ENCODE data around the gene TTYH1.
A peak's percentile ranks its signal among the peaks of the same experiment; 100 is the strongest.

Gene TTYH1

GRCh38 chr19:54383330-54383729 is 31.9 kb upstream of the TTYH1 start:
- no peak for TF ChIP-seq GATA1 (IDR thresholded peaks at IDR 0.05; ENCODE audit: low read depth, low read length)
- no peak for TF ChIP-seq POLR2A (IDR thresholded peaks at IDR 0.05; ENCODE audit: low read length)
- DNase-seq, result no peak

DNA sequence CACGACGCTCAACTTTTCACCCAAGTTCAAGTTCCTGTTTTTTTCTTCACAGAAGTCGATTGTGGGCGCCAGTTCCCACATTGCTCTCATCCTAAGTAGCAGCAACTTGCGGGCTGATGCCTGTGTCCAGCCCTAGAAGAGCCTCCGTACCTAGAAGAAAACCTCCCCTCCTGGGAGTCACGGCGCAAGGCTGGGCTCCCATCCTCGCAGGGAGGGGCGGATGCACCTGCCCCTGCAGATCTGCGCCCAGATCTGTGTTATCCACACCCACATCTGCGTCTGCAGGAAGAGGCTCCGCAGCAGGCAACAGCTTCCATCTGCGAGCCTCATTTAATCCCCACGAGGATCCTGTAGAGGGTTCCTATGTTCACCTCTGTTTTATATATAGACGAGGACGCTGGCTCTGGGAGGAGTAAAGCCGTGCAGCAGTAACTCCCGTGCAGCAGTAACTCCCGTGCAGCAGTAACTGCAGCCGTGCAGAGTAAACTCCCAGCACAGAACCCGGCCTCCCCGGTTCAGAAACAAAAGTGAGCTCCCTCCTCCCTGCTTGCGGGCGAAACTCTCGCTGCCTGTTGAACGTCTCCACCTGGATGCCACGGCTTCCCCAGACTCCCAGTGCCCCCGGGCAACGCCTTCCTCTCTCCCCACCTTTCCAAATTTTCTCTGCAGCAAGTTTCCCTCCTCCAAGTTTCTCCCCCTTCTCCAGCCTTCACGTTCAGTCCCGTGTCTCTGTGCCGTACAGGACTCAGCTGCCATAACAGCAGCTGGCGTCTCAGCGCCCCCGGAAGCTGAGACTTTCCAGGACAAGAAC is 27.1 kb upstream of the TTYH1 start:
- TF ChIP-seq POLR2A (IDR thresholded peaks at IDR 0.05; ENCODE audit: low read length) (no peak), GATA1 (IDR thresholded peaks at IDR 0.05; ENCODE audit: low read depth, low read length) (no peak)
- no peak for DNase-seq

GRCh38 chr19:54388802-54389139 is 26.5 kb upstream of the TTYH1 start:
- DNase-seq, result no peak
- no peak for TF ChIP-seq GATA1 (IDR thresholded peaks at IDR 0.05; ENCODE audit: low read depth, low read length)
- TF ChIP-seq POLR2A (IDR thresholded peaks at IDR 0.05; ENCODE audit: low read length), result no peak

DNA sequence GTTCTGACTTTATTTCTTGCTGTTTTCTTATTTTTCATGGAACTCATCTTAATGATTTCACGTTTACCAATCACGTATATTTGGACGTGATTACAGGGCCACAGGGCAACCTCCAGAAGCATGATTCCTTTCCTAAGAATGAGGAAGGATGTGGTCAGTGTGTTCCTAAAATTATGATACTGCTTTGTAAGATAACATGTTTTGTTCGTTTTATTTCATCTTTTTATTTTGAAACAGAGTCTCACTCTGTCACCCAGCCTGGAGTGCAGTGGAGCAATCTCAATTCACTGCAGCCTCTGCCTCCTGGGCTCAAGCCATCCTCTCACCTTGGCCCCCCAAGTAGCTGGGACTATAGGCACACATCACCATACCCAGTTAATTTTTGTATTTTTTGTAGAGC is 25.7 kb upstream of the TTYH1 start:
- no peak for DNase-seq

GRCh38 chr19:54390942-54391577 is 24.2 kb upstream of the TTYH1 start:
- TF ChIP-seq GATA1 (IDR thresholded peaks at IDR 0.05; ENCODE audit: low read depth, low read length) (no peak), POLR2A (IDR thresholded peaks at IDR 0.05; ENCODE audit: low read length) (no peak)
- peak; percentile 51 to 72 for DNase-seq

More for the DNA sequence above, 25.7 kb upstream of the TTYH1 start:
- TF ChIP-seq GATA1 (IDR thresholded peaks at IDR 0.05; ENCODE audit: low read depth, low read length), result no peak
- no peak for TF ChIP-seq POLR2A (IDR thresholded peaks at IDR 0.05; ENCODE audit: low read length)

- TF ChIP-seq POLR2A (IDR thresholded peaks at IDR 0.05; ENCODE audit: low read length) (no peak), GATA1 (IDR thresholded peaks at IDR 0.05; ENCODE audit: low read depth, low read length) (no peak)
- no peak for DNase-seq
These were observed 23.6 kb upstream of the TTYH1 start for GRCh38 chr19:54391589-54392061.

- TF ChIP-seq POLR2A (IDR thresholded peaks at IDR 0.05; ENCODE audit: low read length) (no peak), GATA1 (IDR thresholded peaks at IDR 0.05; ENCODE audit: low read depth, low read length) (no peak)
- DNase-seq, result no peak
These were observed 23.2 kb upstream of the TTYH1 start for GRCh38 chr19:54392105-54392504.

GRCh38 chr19:54393381-54393780 is 21.9 kb upstream of the TTYH1 start:
- TF ChIP-seq POLR2A (IDR thresholded peaks at IDR 0.05; ENCODE audit: low read length) (no peak), GATA1 (IDR thresholded peaks at IDR 0.05; ENCODE audit: low read depth, low read length) (no peak)
- DNase-seq, result no peak

GRCh38 chr19:54395685-54396084 is 19.6 kb upstream of the TTYH1 start:
- DNase-seq, result no peak
- TF ChIP-seq GATA1 (IDR thresholded peaks at IDR 0.05; ENCODE audit: low read depth, low read length) (no peak), POLR2A (IDR thresholded peaks at IDR 0.05; ENCODE audit: low read length) (no peak)

- TF ChIP-seq GATA1 (IDR thresholded peaks at IDR 0.05; ENCODE audit: low read depth, low read length), result no peak
- no peak for TF ChIP-seq POLR2A (IDR thresholded peaks at IDR 0.05; ENCODE audit: low read length)
- no peak for DNase-seq
These were observed 16.1 kb upstream of the TTYH1 start for GRCh38 chr19:54399189-54399588.

- TF ChIP-seq GATA1 (IDR thresholded peaks at IDR 0.05; ENCODE audit: low read depth, low read length) (no peak), POLR2A (IDR thresholded peaks at IDR 0.05; ENCODE audit: low read length) (no peak)
- DNase-seq, result no peak
These were observed 14.4 kb upstream of the TTYH1 start for GRCh38 chr19:54400913-54401312.

GRCh38 chr19:54403054-54403453 is 12.2 kb upstream of the TTYH1 start:
- no peak for TF ChIP-seq POLR2A (IDR thresholded peaks at IDR 0.05; ENCODE audit: low read length)
- TF ChIP-seq GATA1 (IDR thresholded peaks at IDR 0.05; ENCODE audit: low read depth, low read length), result no peak
- no peak for DNase-seq

DNA sequence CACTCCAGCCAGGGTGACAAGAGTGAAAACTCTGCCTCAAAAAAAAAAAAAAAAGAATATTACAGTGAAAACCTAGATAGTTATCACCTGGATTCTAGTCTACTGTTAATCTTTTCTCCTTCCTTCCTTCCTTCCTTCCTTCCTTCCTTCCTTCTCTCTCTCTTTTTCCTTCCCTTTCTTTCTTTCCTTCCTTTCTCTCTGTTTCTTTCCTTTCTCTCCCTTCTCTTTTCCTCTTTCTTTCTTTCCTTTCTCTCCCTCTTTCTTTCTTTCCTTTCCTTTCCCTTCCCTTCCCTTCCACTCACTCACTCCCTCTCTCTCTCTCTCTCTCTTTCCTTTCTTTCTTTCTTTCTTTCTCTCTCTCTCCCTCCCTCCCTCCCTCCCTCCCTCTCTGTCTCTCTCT is 9.6 kb upstream of the TTYH1 start:
- TF ChIP-seq GATA1 (IDR thresholded peaks at IDR 0.05; ENCODE audit: low read depth, low read length) (no peak), POLR2A (IDR thresholded peaks at IDR 0.05; ENCODE audit: low read length) (no peak)
- no peak for DNase-seq

GRCh38 chr19:54407780-54408179 is 7.5 kb upstream of the TTYH1 start:
- DNase-seq, result no peak
- TF ChIP-seq GATA1 (IDR thresholded peaks at IDR 0.05; ENCODE audit: low read depth, low read length) (no peak), POLR2A (IDR thresholded peaks at IDR 0.05; ENCODE audit: low read length) (no peak)

Measured in erythroblast (primary cell).